Psoas muscle (tissue), 8 donors: ENCODE results near the gene HTR3B. TPM values are rescaled to one million over a fixed set of nuclear protein-coding genes. Genes with fewer than 3 reads are reported as not detected.

Experiments
- ATAC-seq, 4 donors: fragments of 200-7000 bp; cut with Tn5 transposase; one replicate each; pipeline ENCODE4 v1.9.1; 2020; ENCODE audit warnings: moderate library complexity in 3 of 4, mild to moderate bottlenecking in 2 of 4
- DNase-seq, 2 donors: peaks; one replicate each; pipeline ENCODE4 v3.0.0-alpha.2; 2020
- H3K27ac ChIP-seq: fragments of 200-600 bp; one replicate; pipeline ENCODE4 v1.8.0; 2022
- H3K27me3 ChIP-seq, 3 donors: fragments of 200-600 bp in 1 of 3; one replicate each; pipeline versions ENCODE4 v1.6.1 to v1.8.0; 2013 to 2022; ENCODE audit warnings: low read length in 2 of 3, mild to moderate bottlenecking in 2 of 3, moderate library complexity in 1 of 3; ENCODE audit not compliant: insufficient read depth in 3 of 3
- H3K36me3 ChIP-seq, 2 donors: fragments of 200-600 bp in 1 of 2; one replicate each; pipeline versions ENCODE4 v1.6.1 to v1.8.0; 2013 to 2022; ENCODE audit warnings: low read depth in 1 of 2, mild to moderate bottlenecking in 1 of 2, moderate library complexity in 1 of 2; ENCODE audit not compliant: insufficient read depth in 1 of 2
- H3K4me1 ChIP-seq: fragments of 200-600 bp; one replicate; pipeline ENCODE4 v1.8.0; 2022
- H3K4me3 ChIP-seq: fragments of 200-600 bp; one replicate; pipeline ENCODE4 v1.8.0; 2022; ENCODE audit warnings: mild to moderate bottlenecking
- H3K9me3 ChIP-seq: fragments of 200-600 bp; one replicate; pipeline ENCODE4 v1.8.0; 2022
- WGBS, 3 donors: extraction: QIAGEN DNeasy Blood & Tissue Kit; methylation state at CpG; one replicate each; pipeline versions ENCODE4 v1.1.6 to v1.1.7; 2013; 5-methylcytosine and 5-hydroxymethylcytosine counted together
- intact Hi-C, 2 donors: fragments of 100-400 bp; cut with DNase I; formaldehyde crosslinking; loops; one replicate each; pipeline versions ENCODE4 v1.11.0 to v1.14.2; 2022
- polyA plus RNA-seq, 3 donors: library from polyadenylated mRNA; stranded (reverse); fragments of 200-250 nt; gene quantifications; one replicate each; pipeline ENCODE4 v1.2.3, GENCODE V29; 2013
- total RNA-seq, 4 donors: library from RNA; stranded (reverse); fragmentation: NEBNext Ultra II Directional in 2 of 4; extraction: Animal tissue kit (Norgen Biotek cat#: 25700) in 2 of 4; gene quantifications; one replicate each; pipeline versions ENCODE4 v1.2.1 to v1.2.4, GENCODE V29; 2021 to 2023
- TF ChIP-seq, protein P1 (sequence below): fragments of 200-600 bp; IDR thresholded peaks from one replicate; pipeline ENCODE4 v1.8.0; 2022; ENCODE audit warnings: antibody characterized with exemption
- donor health status: healthy with polysubstance abuse.
- donor health status: DM: no; HTN: no; CAD: no; lungs with moderate emphysema.
- donor health status: Bipolar disorder and iron deficiency.
- donor health status: healthy.
- donor health status: DM: yes; HTN: yes; CAD: no.
- donor health status: DM: no; HTN: no; CAD: no.
- donor health status: DM: no; HTN: no; CAD: no.
- donor health status: DM: yes; HTN: yes; CAD: no.

HTR3B gene
- total and polyA plus RNA-seq, 7 donors = 0.01 TPM; not detected in 6

DNA sequence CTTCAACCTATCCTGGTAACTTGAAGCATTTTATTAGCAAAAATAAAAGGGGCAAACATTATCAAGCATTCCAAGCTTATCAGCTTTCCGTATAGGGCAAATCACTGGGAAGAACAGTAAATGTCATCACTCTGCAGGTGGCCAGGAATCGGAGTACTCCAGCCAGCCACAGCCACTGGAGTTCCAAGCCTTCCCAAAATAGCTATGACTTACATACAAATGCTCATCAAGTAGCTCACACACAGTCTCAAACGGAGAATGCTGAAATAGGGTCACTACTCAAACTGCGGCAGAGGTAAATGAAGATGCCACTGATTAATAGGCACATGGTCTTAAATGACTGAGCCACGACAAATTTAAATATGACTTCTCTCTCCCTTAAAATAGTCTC is 31.4 kb upstream of the HTR3B start:
- TF ChIP-seq, protein P1, sequence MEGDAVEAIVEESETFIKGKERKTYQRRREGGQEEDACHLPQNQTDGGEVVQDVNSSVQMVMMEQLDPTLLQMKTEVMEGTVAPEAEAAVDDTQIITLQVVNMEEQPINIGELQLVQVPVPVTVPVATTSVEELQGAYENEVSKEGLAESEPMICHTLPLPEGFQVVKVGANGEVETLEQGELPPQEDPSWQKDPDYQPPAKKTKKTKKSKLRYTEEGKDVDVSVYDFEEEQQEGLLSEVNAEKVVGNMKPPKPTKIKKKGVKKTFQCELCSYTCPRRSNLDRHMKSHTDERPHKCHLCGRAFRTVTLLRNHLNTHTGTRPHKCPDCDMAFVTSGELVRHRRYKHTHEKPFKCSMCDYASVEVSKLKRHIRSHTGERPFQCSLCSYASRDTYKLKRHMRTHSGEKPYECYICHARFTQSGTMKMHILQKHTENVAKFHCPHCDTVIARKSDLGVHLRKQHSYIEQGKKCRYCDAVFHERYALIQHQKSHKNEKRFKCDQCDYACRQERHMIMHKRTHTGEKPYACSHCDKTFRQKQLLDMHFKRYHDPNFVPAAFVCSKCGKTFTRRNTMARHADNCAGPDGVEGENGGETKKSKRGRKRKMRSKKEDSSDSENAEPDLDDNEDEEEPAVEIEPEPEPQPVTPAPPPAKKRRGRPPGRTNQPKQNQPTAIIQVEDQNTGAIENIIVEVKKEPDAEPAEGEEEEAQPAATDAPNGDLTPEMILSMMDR = no peak
- H3K4me1 ChIP-seq = peaks cover 41% of the 10 kb centered on the region
- H3K4me3 ChIP-seq = peak overlapping the region; percentile 77
- peak; percentile 80 to 83 (median 82) for ATAC-seq
- H3K27me3 ChIP-seq = no peaks in the 10 kb centered on the region
- intact Hi-C loops = no loop called here
- 20 to 26% (median 20%) methylated on average over 5 of the region's 5 CpGs for WGBS, 3 donors
- DNase-seq = peak in 1 of 2 donors; percentile 64
- H3K9me3 ChIP-seq = no peaks in the 10 kb centered on the region
- peaks cover 0 to 5% of the 10 kb centered on the region in 2 donors for H3K36me3 ChIP-seq
- H3K27ac ChIP-seq = peak overlapping the region; percentile 94

- TF ChIP-seq, protein P1 = no peak
- intact Hi-C loops = no loop called here
- peak overlapping the region; percentile 77 for H3K4me3 ChIP-seq
- peak overlapping the region; percentile 94 for H3K27ac ChIP-seq
- H3K27me3 ChIP-seq = no peaks in the 10 kb centered on the region
- peaks cover 32% of the 10 kb centered on the region for H3K4me1 ChIP-seq
- no peak for DNase-seq
- ATAC-seq = peak in 1 of 4 donors; percentile 8
- H3K9me3 ChIP-seq = no peaks in the 10 kb centered on the region
- WGBS, 3 donors = 66 to 88% (median 75%) methylated on average over 12 to 19 of the region's 19 CpGs
- peaks cover 0 to 4% of the 10 kb centered on the region in 2 donors for H3K36me3 ChIP-seq
Measured at GRCh38 chr11:113874096-113874495, 30.5 kb upstream of the HTR3B start.

DNA sequence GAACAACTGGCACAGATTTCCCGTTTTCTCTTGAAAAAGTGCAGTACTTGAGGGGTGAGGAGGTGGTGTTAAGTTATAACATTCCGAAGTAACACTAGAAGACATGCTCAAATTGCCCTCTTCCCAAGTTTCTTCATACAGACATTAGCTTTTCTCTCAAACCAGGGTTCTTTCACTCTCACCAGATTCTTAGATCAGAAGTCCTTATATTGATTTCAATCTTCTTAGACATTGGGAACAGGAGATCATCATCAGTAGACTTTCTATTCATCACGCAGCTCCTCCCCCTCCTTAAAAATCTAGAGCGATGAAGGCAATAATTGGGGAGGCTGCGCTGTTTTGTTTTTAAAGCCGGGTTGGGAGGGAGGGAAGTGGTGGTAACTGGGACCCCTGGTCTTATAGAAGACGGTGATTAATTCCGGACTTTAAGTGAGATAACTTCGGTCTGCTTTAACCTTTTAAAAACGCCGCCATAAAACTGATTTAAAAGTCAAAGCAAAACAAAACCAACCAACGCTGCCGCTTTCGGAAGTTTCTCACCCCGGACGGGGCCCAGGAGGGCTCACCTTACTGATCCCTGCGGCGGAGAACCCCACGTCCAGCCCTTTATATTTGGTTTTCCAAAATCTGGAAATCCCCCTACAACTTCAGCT is 29.9 kb upstream of the HTR3B start:
- intact Hi-C loops = no loop called here

DNA sequence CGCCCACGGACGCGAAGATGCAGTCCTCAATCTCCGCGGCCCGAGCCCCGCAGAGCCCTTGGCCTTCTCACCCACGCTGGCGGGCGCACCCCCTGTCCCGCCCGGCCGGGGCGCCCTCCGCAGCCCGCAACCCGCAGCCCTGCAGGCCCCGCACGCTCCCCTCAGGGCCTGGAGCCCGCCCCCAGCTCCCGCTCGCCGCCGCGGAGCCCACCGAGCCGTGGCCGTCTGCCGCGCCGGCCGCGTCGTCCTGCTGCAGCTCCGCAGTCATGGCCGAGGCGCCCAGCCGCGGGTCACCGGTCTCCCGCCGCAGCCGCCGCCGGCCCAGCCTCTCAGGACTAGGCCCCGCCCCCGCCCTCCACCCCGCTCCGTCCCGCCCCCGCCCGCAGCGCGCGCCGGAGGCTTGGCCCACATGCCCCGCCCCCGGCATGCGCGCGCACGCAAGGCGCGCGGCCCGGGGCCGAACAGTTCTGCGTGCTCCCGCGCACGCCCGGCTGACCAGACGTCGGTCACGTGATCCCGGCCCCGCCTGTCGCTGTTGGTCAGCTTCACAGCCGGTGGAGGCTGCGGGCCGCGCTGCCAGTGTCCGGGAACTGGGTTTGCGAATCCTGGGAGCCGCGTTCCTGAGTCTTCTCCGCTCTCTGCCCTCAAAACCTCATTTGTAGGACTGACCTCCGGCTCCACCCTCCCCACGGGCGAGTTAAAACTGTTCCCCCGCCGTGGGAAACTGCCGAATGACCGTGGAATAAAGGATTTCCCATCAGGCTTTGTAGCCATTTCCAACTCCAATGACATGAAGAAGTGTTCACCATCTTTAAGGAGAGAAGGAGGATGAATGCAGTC is 29.1 kb upstream of the HTR3B start, which contains the start of gene USP28:
USP28 (minus strand) TSS at position 339 of the 840 bp plus-strand sequence; CDS start at position 268, 71 bp downstream.
- Histone ChIP-seq H3K4me1 (peaks cover 28% of the 10 kb centered on the region), H3K4me3 (peak within 1 kb of the TSS; percentile 77), H3K9me3 (no peaks in the 10 kb centered on the region), H3K36me3 (peaks cover 0 to 4% of the 10 kb centered on the region in 2 donors), H3K27ac (peak within 1 kb of the TSS; percentile 94), H3K27me3 (no peaks in the 10 kb centered on the region)
- WGBS, 3 donors = 0 to 1% (median 0%) methylated on average over 55 to 95 of the region's 95 CpGs
- DNase-seq (peak; percentile 98 to 99), ATAC-seq (peak; percentile 81 to 87 (median 84))
- intact Hi-C loops = no loop called here
- TF ChIP-seq, protein P1 = peak; percentile 21

More for the DNA sequence above, 29.9 kb upstream of the HTR3B start:
- Histone ChIP-seq H3K27ac (peak overlapping the region; percentile 94), H3K4me3 (peak overlapping the region; percentile 77), H3K9me3 (no peaks in the 10 kb centered on the region), H3K4me1 (peaks cover 26% of the 10 kb centered on the region), H3K36me3 (peaks cover 0 to 4% of the 10 kb centered on the region in 2 donors), H3K27me3 (no peaks in the 10 kb centered on the region)
- TF ChIP-seq, protein P1 = no peak
- 2 to 3% (median 3%) methylated on average over 19 of the region's 19 CpGs for WGBS, 3 donors
- ATAC-seq (no peak), DNase-seq (no peak)
